Activated CD8-positive, alpha-beta memory T cell treated with anti-CD3 and anti-CD28 coated beads, Interleukin-2, amount 50 U/mL, for 24 hours (primary cell): ENCODE measurements around the gene SEZ6L2.
"Not testable (repeated sequence)": the region's sequence is repeated elsewhere in the genome, so short reads cannot be mapped to it uniquely, and the experiment has no call there.

Source experiments
- DNase-seq: peaks from one replicate; pipeline ENCODE4 v3.0.0-alpha.2; 2020; ENCODE audit errors: extremely low read depth

Gene SEZ6L2

DNA sequence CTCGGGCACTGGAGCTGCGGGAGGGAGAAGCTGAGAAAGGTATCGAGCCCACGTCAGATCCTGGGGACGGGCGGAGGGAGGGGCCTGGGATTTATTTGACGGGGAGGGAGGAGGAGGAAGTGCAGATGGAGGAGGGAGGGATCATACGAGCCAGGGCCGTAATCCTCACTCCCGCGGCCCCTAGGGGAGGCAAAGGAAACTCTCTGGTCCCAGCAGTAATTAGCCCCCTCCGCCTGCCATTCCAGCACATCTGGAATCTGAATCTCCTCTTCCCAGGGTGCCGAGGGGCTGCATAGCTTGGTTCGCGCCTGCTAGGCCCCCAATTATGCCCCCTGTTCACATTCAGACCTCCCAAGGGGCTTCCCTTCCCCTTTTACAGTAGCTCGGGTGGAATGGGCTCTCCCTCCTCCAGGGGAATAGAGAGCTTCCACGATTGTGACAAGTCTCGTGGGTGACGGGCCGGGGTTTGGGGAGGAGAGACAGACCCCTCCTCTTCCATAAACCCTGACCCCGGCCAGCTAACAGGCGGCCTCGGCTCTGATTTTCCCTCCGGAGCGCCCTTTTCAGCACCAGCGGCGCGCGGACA is at the start of gene SEZ6L2:
TSS of gene SEZ6L2 (minus strand) at position 35 of the 586 bp plus-strand sequence. CDS start 531 bp downstream, outside the sequence.
- DNase-seq = peak; percentile 34

DNA sequence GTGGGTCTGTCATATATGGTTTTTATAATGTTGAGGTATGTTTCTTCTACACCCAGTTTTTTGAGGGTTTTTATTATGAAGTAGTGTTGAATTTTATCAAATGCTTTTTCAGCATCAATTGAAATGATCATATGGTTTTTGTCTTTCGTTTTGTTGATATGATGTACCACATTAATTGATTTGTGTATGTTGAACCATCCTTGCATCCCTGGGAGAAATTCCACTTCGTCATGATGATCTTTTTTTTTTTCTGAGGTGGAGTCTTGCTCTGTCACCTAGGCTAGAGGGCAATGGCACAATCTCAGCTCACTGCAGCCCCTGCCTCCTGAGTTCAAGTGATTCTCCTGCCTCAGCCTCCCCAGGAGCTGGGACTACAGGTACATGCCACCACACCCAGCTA is 48.5 kb upstream of the SEZ6L2 start:
- no peak for DNase-seq

DNA sequence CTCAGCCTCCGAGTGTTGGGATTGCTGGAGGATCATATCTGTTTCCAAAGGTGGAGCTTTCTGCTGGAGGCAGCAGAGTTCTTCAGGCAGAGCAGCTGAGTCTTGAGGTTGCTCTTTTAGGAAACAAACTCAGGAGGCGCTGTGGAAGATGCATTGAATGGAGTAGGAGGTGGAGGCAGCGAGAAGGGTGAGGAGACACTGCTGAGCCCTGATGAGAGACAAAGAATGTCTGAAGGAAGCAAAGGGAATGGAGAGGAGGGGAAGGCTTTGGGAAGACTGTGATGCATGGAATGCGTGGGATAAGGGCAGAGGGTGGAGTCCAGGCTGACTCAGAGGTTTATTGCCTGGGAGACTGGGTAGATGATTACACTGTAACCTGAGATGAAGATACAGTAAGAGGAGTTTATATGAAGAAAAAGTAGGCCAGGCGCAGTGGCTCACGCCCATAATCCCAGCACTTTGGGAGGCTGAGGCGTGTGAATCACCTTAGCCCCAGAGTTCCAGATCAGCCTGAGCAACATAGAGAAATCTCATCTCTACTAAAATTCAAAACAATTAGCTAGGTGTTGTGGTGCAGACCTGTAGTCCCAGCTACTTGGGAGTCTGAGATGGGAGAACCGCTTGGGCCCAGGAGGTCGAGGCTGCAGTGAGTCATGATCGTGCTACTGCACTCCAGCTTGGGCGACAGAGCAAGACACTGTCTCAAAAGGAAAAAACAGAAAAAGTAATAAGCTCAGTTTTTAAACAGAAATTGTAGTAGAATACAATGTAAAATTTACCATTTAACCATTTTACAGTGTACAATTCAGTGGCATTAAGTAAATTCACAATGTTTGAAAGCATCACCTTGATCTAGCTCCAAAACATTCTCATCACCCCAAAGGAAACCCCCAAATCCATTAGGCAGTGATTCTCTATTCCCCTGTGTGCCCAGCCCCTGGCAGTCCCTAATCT is 44.8 kb upstream of the SEZ6L2 start:
- no peak for DNase-seq

DNA sequence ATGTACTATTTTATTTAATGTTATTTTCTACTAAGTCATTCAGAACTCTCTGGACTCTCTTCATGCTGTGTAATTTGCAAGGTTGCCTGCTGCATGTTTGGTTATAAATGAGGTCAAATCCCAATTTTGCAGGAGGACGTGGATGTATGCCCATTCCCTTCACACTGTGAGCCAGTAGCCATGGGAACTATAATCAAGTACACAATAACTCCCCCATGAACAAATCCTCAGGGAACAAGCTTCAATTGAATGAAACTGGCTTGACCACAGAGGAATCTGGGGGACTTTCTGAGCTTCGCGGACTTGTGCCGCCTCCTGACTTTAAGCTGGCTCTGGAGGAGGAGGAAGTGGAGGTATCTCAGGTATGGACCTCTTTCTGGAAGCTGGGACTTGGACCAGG is 41.3 kb upstream of the SEZ6L2 start:
- DNase-seq = no peak

DNA sequence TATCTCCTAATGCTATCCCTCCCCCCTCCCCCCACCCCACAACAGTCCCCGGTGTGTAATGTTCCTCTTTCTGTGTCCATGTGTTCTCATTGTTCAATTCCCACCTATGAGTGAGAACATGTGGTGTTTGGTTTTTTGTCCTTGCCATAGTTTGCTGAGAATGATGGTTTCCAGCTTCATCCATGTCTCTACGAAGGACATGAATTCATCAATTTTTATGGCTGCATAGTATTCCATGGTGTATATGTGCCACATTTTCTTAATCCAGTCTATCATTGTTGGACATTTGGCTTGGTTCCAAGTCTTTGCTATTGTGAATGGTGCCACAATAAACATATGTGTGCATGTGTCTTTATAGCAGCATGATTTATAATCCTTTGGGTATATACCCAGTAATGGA is 32.4 kb upstream of the SEZ6L2 start:
- DNase-seq = not testable (repeated sequence)

DNA sequence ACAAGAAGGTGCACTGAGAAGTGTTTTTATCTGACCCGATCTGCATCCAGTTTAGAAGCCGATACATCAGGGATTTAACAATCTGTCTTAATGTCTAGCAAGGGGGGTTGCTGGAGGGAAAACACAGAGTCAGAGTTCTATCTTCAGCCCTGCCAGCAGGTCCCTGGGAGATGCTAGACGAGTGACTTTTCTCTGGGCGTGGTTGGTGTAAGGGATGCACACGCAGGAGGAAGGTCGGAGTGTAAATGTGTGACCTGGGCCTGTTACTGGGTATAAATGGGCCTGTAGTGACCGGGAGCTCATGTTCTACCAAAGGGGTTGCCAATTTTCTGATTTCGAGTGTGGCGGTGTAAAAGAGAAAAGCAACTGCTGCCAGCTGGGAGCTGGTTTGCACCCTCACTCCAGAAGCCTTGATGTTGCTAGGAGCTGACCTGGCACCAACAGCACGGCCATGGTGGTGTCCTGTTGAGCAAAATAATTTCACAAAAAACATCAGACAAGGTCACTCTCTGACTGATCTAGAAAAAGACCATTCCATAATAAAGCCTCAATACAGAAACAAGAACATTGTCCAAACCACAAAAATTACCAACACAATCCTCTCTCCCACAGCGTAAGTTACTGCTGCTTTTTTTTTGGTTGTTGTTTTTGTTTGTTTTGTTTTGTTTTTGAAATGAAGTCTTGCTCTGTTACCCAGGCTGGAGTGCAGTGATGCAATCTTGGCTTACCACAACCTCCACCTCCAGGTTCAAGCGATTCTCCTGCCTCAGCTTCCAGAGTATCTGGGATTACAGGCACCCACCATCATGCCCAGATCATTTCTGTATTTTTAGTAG is 27.9 kb upstream of the SEZ6L2 start:
- no peak for DNase-seq

DNA sequence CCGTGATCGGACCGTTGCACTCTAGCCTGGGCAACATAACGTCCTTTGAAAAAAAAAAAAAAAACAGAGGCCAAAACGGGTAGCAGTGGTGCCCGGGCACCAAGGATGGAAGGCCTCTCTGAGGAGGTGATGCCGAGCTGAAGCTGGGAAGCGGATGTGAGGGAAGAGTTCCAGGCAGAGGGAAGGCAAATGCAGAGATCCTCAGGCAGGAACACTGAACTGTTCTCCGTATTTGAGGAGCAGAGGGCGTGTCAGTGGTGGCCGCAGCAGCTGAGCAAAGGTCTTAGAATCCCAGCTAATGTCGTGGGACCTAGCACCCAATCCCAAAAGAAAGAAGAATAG is 27.3 kb upstream of the SEZ6L2 start:
- no peak for DNase-seq

DNA sequence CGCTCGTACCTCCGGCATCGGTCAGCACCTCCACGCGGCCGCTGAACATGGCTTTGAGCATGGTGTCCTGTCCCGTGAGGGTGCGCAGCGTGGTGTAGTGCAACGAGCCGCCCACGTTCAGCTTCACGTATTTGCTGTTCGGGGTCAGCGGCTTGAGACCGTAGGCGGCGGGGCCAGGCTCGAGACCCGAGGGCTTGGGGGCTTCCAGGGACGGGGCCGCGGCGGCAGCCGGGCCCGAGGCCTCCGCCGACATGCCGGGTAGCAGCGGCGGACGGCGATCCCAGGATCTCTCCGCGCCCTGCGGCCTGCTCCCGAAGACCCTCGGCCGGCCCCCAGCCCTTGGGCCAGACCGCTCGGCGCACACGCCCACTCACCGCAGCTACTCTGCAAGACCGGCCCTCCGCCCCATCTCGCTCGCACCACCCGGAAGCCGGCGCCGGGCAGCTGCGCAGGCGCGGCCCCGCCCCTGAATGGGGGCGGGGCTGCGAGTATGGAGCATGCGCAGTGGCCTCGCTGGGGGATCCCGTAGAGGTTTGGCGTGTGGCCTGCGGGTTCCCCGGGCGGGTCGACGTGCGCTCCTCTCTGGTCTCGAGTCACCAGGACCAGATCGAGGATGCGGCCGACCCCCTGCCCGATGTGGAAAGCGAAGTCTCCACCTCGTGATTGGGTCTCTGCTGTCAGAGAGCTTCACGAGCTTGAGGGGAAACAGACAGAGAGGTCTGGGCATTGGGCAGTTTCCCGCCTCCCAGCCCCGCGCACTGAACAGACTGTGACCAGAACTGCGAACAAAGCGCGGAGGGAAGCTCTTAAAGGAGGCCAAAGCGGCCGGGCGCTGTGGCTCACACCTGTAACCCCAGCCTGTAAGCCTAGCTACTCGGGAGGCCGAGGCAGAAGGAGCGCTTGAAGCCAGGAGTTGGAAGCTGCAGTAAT is 26.7 kb upstream of the SEZ6L2 start, which contains the start of gene KCTD13:
TSS of gene KCTD13 (minus strand) at position 446 of the 930 bp plus-strand sequence. CDS start at position 253, 193 bp downstream.
- DNase-seq = peak; percentile 63

DNA sequence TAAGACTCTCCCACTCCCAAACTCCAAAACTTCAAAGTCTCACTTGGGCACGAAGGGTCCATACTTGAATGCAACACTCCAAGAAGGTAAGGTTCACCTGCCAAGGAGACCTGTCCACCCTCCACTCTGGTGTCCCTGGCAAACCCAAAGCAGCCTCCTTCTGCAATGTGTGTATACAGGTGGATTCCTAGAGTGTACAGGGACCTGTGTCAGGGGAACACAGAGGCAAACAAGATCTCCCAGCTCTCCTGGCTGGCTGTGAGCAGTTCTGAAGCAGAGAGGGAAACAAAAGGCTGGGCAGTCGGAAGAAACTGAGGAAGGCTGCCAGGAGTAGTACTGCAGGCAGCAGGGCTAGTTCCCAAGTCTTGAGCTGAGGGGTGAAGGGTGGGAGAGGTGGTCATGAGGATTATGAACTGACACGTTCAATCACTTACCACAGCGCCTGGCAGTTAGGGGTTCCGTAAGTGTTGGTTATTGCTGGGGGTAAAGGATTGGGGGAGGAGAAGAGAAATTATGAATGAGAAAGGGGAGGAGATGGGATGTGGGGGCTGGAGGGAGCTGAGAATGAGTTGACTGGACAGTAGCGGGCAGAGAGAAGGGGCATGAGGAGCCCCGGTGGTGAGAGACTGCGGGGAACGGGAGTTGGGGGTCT is 25.9 kb upstream of the SEZ6L2 start:
- DNase-seq = no peak

DNA sequence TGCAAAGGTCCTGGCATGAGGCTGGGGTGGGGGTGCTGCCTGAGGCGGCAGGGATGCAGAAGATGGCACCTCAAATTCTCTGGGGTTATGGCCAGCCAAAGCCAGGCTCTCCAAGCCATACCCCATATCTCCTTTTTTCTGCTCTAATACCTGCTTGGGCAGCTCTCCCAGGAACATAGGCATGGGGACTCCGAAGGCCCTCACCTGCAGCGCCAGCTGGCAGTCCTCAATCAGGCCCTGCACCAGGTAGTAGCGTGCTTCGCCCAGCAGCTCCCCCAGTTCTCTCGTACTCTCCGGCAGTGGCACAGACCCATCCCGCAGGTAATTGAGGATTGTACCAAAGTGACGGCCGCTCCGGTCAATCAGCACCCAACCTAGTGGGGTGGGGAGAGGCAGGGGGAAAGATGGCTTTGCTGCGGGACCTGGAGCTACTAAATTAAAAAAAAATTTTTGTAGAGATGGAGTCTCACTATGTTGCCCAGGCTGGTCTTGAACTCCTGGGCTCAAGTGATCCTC is 23.7 kb upstream of the SEZ6L2 start:
- no peak for DNase-seq

DNA sequence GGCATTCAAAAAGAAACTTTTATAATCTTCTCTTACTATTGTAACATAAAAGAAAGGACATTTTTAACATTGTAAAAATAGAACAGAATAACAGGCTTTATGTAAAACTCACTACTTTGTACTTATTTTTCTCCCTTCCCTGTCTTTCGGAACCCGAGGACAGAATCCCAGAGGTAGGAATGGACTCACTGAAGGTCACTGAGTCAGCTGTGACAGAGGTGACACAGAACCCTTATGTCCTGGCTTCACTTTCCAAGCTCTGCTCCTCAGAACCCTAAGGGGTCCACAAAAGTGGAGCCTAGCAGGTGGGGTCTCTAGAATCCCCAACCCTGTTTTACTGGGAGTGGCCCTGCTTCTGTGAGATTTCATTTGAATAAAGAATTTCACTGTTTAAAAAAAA is 23.0 kb upstream of the SEZ6L2 start:
- DNase-seq = no peak

DNA sequence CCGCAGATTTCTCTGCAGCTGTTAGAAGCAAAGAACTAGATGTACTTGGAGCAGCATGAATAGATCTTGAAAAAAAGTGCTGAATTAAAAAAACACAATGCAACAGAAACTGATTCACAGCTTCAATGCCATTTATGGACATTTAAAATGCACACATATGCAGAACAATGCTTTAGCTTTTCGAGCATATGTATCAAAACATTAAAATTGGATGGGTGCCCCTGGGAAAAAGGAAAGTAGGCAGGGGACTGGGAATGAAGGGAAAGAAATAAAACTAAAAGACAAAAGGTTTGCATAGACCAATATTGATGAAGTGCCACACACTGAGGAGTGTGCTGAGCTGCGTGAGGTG is 21.7 kb upstream of the SEZ6L2 start:
- DNase-seq = no peak

DNA sequence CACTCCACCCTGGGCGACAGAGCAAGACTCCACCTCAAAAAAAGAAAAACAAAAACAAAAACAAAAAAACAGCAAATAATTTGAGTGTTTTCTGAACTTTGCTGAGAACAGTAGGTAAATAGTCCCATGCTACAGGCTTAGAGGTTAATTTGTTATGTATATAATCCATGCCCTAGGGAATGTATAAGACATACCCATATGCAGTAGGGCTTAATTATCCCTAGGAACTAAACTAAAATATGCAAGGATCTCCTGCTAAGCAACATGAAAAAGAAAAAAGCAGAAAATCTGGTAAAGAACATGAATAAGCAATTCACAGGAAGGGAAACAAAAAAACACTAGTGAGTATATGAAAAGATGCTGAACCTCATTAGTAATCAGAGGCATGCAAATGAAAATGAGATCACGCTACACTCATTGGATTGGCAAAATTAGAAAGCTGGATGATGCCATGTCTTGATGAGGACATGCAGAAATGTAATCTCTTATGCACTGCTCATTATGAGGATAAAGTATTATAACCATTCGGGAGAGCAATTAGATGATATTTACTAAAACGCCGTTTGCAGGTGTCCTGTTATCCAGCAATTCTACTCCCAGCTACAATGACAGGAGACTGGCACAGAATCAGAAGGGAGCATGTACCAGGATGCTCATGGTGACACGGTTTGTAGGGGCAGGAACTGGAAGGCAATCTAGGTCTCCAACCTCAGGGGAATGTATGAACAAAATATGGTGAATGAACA is 21.1 kb upstream of the SEZ6L2 start:
- DNase-seq = no peak

DNA sequence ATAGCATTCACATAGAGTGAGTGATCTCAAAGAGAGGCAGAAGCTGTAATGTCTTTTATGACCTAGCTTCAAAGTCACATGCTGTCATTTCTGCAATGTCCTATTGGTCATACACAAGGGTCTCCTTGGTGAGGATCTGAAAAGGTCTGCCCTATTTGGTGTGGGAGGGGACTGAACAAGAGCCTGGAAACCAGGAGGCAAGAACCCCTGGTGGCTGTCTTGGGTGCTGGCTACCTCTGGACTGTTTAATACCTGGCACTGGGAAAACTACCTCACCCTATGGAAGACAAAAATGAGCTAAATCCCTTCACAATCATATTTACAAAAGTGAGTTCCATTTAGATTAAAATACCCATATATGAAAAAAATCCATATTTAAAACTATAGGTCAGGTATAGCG is 17.6 kb upstream of the SEZ6L2 start:
- DNase-seq = no peak

DNA sequence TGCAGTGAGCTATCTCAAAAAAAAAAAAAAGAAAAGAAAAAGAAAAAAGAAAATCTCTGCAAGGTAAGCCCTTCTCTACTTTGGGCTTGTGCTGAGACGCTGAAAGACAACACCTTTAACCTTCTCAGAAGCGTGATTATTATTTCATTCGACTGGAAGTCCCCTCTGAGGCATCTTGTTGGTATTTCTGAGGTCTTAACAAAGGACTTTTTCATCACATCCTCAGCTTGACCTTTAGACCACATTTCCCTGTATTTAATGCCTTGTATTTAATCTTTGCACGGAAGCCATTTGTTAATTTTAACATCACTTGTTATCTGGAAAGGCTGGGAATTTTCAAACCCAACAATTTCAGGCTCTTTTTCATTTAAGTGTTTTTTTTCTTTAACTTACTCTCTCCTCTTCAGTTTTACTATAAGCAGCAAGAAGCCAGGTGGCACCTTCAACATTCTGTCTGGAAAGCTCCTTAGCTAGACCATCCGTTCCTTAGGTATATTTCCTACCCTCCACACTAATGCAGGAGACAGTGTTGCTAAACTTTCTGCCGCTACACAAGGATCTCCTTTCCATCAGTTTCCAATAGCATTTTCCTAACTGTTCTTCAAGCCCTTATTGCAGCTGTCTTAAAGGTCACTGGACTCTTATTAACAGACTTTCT is 16.4 kb upstream of the SEZ6L2 start:
- no peak for DNase-seq

DNA sequence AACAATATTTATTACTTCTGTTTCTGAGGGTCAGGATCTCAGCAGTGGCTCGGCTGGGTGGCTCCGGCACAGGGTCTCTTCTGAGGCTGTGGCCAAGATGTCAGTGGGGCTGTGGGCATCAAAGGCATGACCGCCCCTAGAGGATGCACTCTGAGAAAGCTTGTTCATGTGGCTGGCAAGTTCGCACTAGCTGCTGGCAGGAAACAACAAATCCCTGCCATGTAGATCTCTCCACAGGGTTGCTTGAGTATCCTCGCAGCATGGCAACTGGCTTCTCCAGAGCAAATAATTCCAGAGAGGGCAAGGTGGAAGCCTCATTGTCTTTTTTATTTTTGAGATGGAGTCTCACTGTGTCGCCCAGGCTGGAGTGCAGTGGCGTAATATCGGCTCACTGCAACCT is 14.2 kb upstream of the SEZ6L2 start:
- no peak for DNase-seq

DNA sequence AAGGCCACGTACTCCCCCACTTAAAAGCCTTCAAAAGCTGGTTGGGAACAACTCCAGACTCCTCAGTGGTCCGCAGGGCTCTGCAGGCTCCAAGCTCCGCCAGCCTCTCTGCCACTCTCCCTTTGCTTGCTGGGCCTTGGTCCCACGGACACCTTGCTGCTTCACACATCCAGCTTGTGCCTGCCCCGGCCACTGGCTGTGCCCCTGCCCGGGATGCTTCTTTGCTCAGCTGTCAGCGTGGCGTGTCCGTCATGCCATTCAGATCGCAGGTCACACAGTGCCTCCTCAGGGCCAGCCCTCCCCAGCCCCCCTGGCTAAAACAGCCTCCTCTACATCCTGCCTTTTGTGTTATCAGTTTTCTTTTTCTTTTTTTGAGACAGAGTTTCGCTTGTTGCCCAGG is 12.7 kb upstream of the SEZ6L2 start:
- DNase-seq = no peak

DNA sequence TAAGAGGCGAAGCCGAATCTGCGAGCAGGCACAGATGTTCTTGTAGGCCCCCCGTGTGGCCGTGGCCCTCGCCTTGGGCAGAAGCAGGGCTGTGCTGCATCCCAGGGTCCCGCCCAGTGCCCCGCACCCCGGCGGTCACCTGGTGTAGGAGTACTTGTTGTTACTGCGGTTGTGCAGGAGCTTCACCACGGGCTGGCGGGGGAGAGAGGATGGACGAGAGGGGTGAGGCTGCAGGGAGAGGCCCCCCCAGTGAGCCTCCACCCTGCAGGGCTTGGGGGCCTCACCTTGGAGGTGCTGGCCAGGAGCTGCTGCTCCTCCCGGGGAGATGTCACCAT is 12.3 kb upstream of the SEZ6L2 start:
- no peak for DNase-seq
